Type B pancreatic cell (in vitro differentiated cells): ENCODE measurements around the gene EYS. TPM values are rescaled to one million over a fixed set of nuclear protein-coding genes. Genes with fewer than 3 reads are reported as not detected.
A peak's percentile ranks its signal among the peaks of the same experiment; 100 is the strongest.

Source experiments
- DNase-seq: peaks from one replicate; pipeline ENCODE4 v3.0.0; 2021; ENCODE audit warnings: mixed read lengths; ENCODE audit not compliant: unreplicated experiment; ENCODE audit errors: extremely low spot score
- H3K27ac Mint-ChIP-seq: 2 replicates; pipeline ENCODE4 v1.8.0; 2021; ENCODE audit warnings: mild to moderate bottlenecking, mixed read lengths
- H3K27me3 Mint-ChIP-seq: 2 replicates; pipeline ENCODE4 v1.8.0; 2021; ENCODE audit warnings: mixed read lengths
- H3K36me3 Mint-ChIP-seq: 2 replicates; pipeline ENCODE4 v1.8.0; 2021; ENCODE audit warnings: mixed read lengths
- H3K4me1 Mint-ChIP-seq: one replicate; pipeline ENCODE4 v1.8.0; 2021; ENCODE audit warnings: mixed read lengths; ENCODE audit not compliant: unreplicated experiment
- H3K4me3 Mint-ChIP-seq: 2 replicates; pipeline ENCODE4 v1.8.0; 2021; ENCODE audit warnings: mild to moderate bottlenecking, mixed read lengths
- H3K9me3 Mint-ChIP-seq: 2 replicates; pipeline ENCODE4 v1.8.0; 2021; ENCODE audit warnings: mixed read lengths
- CTCF ChIP-seq: fragments of 200-600 bp; sonication (generic); conservative IDR thresholded peaks from 2 replicates; pipeline ENCODE4 v1.5.0; 2021; ENCODE audit warnings: antibody characterized with exemption, mild to moderate bottlenecking
- total RNA-seq: library from RNA; stranded (reverse); gene quantifications from 2 replicates; pipeline ENCODE4 v1.2.1, GENCODE V29; 2021; ENCODE audit warnings: low replicate concordance

Gene EYS
- total RNA-seq, 1 donor from 2014 or later, result 1.5 TPM

GRCh38 chr6:63813566-63814120, 1893.4 kb downstream of the EYS start:
- TF ChIP-seq CTCF, result peak; percentile 16
- DNase-seq, result no peak
- H3K27ac Mint-ChIP-seq, result no peak overlapping the region
- H3K9me3 Mint-ChIP-seq, result no peaks in the 10 kb centered on the region
- H3K4me3 Mint-ChIP-seq, result no peak overlapping the region
- no peaks in the 10 kb centered on the region for H3K4me1 Mint-ChIP-seq
- H3K27me3 Mint-ChIP-seq, result no peaks in the 10 kb centered on the region
- H3K36me3 Mint-ChIP-seq, result no peaks in the 10 kb centered on the region

- Mint-ChIP-seq H3K36me3 (no peaks in the 10 kb centered on the region), H3K4me1 (peaks cover 18% of the 10 kb centered on the region), H3K27me3 (no peaks in the 10 kb centered on the region), H3K27ac (no peak overlapping the region), H3K4me3 (no peak overlapping the region), H3K9me3 (no peaks in the 10 kb centered on the region)
- no peak for TF ChIP-seq CTCF
- DNase-seq, result no peak
Measured at GRCh38 chr6:63808576-63808975, 1898.5 kb downstream of the EYS start.

- Mint-ChIP-seq H3K4me1 (peaks cover 18% of the 10 kb centered on the region), H3K36me3 (no peaks in the 10 kb centered on the region), H3K9me3 (no peaks in the 10 kb centered on the region), H3K27me3 (no peaks in the 10 kb centered on the region), H3K4me3 (no peak overlapping the region), H3K27ac (no peak overlapping the region)
- no peak for DNase-seq
- no peak for TF ChIP-seq CTCF
Measured at GRCh38 chr6:63807056-63807455, 1900.0 kb downstream of the EYS start.

GRCh38 chr6:63806573-63806913, 1900.5 kb downstream of the EYS start:
- peaks cover 18% of the 10 kb centered on the region for H3K4me1 Mint-ChIP-seq
- no peak for DNase-seq
- H3K36me3 Mint-ChIP-seq, result no peaks in the 10 kb centered on the region
- H3K27me3 Mint-ChIP-seq, result no peaks in the 10 kb centered on the region
- no peak for TF ChIP-seq CTCF
- no peak overlapping the region for H3K27ac Mint-ChIP-seq
- no peak overlapping the region for H3K4me3 Mint-ChIP-seq
- H3K9me3 Mint-ChIP-seq, result no peaks in the 10 kb centered on the region

GRCh38 chr6:63805808-63806572, 1901.0 kb downstream of the EYS start:
- Mint-ChIP-seq H3K9me3 (no peaks in the 10 kb centered on the region), H3K27ac (peak overlapping the region; percentile 11), H3K36me3 (no peaks in the 10 kb centered on the region), H3K4me3 (no peak overlapping the region), H3K4me1 (peaks cover 18% of the 10 kb centered on the region), H3K27me3 (no peaks in the 10 kb centered on the region)
- TF ChIP-seq CTCF, result no peak
- DNase-seq, result no peak
